Fibroblast of lung (primary cell): Measurements from ENCODE around the gene GRHL1. TPM values are rescaled to one million over a fixed set of nuclear protein-coding genes. Genes with fewer than 3 reads are reported as not detected.
A peak's percentile ranks its signal among the peaks of the same experiment; 100 is the strongest.

Experiments
- DNase-seq, 2 donors: peaks; one replicate each; pipeline versions ENCODE4 v3.0.0 to v3.0.0-alpha.2; 2010; ENCODE audit warnings: low read depth in 2 of 2
- H2AFZ ChIP-seq: 2 replicates; pipeline ENCODE4 v1.5.1; 2012; ENCODE audit warnings: low read length, control low read depth, inconsistent platforms
- H3K27ac ChIP-seq: 2 replicates; pipeline ENCODE4 v1.5.1; 2011; ENCODE audit warnings: low read length, control low read depth; ENCODE audit not compliant: insufficient read depth
- H3K27me3 ChIP-seq: 2 replicates; pipeline ENCODE4 v1.5.1; 2011; ENCODE audit warnings: mild to moderate bottlenecking, low read length; ENCODE audit not compliant: control insufficient read depth, insufficient read depth
- H3K36me3 ChIP-seq: 2 replicates; pipeline ENCODE4 v1.5.1; 2011; ENCODE audit warnings: low read length; ENCODE audit not compliant: control insufficient read depth, insufficient read depth
- H3K4me1 ChIP-seq: 2 replicates; pipeline ENCODE4 v1.5.1; 2011; ENCODE audit warnings: low read length; ENCODE audit not compliant: control insufficient read depth, insufficient read depth; ENCODE audit errors: extremely low read depth
- H3K4me2 ChIP-seq: 2 replicates; pipeline ENCODE4 v1.5.1; 2011; ENCODE audit warnings: low read length, control low read depth; ENCODE audit not compliant: insufficient read depth; ENCODE audit errors: extremely low read depth
- H3K4me3 ChIP-seq, 4 experiments: fragments of 200-600 bp in 1 of 4; sonication (generic) in 1 of 4; replicated peaks in 1 of 4; 2 replicates each; pipeline ENCODE4 v1.5.1; 2011 to 2016; ENCODE audit warnings: low read length in 4 of 4, low read depth in 3 of 4, mild to moderate bottlenecking in 3 of 4, control low read depth in 2 of 4, inconsistent platforms in 1 of 4, mixed read lengths in 1 of 4; ENCODE audit not compliant: insufficient read depth in 1 of 4; ENCODE audit errors: control extremely low read depth in 1 of 4
- H3K79me2 ChIP-seq: 2 replicates; pipeline ENCODE4 v1.5.1; 2012; ENCODE audit warnings: mild to moderate bottlenecking, low read length, inconsistent platforms; ENCODE audit not compliant: control insufficient read depth, insufficient read depth
- H3K9ac ChIP-seq: 2 replicates; pipeline ENCODE4 v1.5.1; 2011; ENCODE audit warnings: mild to moderate bottlenecking, low read length, control low read depth; ENCODE audit not compliant: insufficient read depth
- H3K9me3 ChIP-seq: 2 replicates; pipeline ENCODE4 v1.5.1; 2012; ENCODE audit warnings: low read depth, low read length; ENCODE audit not compliant: control insufficient read depth, insufficient read depth
- H4K20me1 ChIP-seq: 2 replicates; pipeline ENCODE4 v1.5.1; 2011; ENCODE audit warnings: low read length; ENCODE audit not compliant: control insufficient read depth, insufficient read depth; ENCODE audit errors: extremely low read depth
- CTCF ChIP-seq, 2 donors: IDR thresholded peaks in 1 of 2; conservative IDR thresholded peaks in 1 of 2; 1 replicate in 1 of 2; 2 replicates in 1 of 2; pipeline ENCODE4 v1.5.1; 2011 to 2012; ENCODE audit warnings: low read length in 2 of 2, control low read depth in 1 of 2, inconsistent platforms in 1 of 2, low read depth in 1 of 2, mild to moderate bottlenecking in 1 of 2
- EZH2 ChIP-seq: IDR thresholded peaks from 2 replicates; pipeline ENCODE4 v1.5.1; 2012; ENCODE audit warnings: low read length, control low read depth, mild to moderate bottlenecking; ENCODE audit errors: missing control alignments
- polyA plus RNA-seq, 2 donors: library from polyadenylated mRNA; depleted of rRNA in 1 of 2; stranded (reverse) in 1 of 2; unstranded in 1 of 2; fragments of >200 nt; gene quantifications; 2 replicates each; pipeline ENCODE4 v1.2.1, GENCODE V29; 2011 to 2012; ENCODE audit warnings: missing spikeins in 1 of 2
- total RNA-seq: library from RNA; depleted of rRNA; stranded (reverse); fragments of >200 nt; gene quantifications from 2 replicates; pipeline ENCODE4 v1.2.1, GENCODE V29; 2014

The GRHL1 gene
- total and polyA plus RNA-seq, 2 donors (not counting 1 experiment from before 2014, with no cell fraction given): 0.65 to 0.99 TPM

GRCh38 chr2:10043256-10043905 lies 91.9 kb downstream of the GRHL1 start, which contains the start of gene KLF11:
KLF11 (plus strand) TSS chr2:10043550; CDS start chr2:10043717, 167 bp downstream.
- H3K4me1 ChIP-seq: peaks cover 3% of the 10 kb centered on the region

GRCh38 chr2:10043906-10044601 lies 92.6 kb downstream of the GRHL1 start:
- Histone ChIP-seq H3K4me3 (peak overlapping the region; percentile 7 to 64 (median 54)), H3K9me3 (no peaks in the 10 kb centered on the region), H3K9ac (peak overlapping the region; percentile 85), H3K36me3 (peaks cover 5% of the 10 kb centered on the region), H4K20me1 (no peaks in the 10 kb centered on the region), H3K4me2 (peak overlapping the region; percentile 72), H3K79me2 (no peaks in the 10 kb centered on the region), H3K4me1 (peaks cover 3% of the 10 kb centered on the region), H3K27ac (no peak overlapping the region), H3K27me3 (no peaks in the 10 kb centered on the region), H2AFZ (no peak overlapping the region)
- peak; percentile 87 to 95 for DNase-seq
- TF ChIP-seq EZH2: no peak
- TF ChIP-seq CTCF (conservative IDR thresholded peaks at IDR 0.05 in 1 of 2, IDR thresholded peaks at IDR 0.05 in 1 of 2; ENCODE audit: low read depth in 1 of 2, low read length in 2 of 2): no peak

More at GRCh38 chr2:10043256-10043905, 91.9 kb downstream of the GRHL1 start, which contains the start of gene KLF11:
- no peaks in the 10 kb centered on the region for H3K79me2 ChIP-seq
- H3K36me3 ChIP-seq: peaks cover 5% of the 10 kb centered on the region
- H3K9ac ChIP-seq: peak within 1 kb of the TSS; percentile 85
- no peaks in the 10 kb centered on the region for H3K27me3 ChIP-seq
- H3K27ac ChIP-seq: peak within 1 kb of the TSS; percentile 43
- no peak for TF ChIP-seq CTCF (conservative IDR thresholded peaks at IDR 0.05 in 1 of 2, IDR thresholded peaks at IDR 0.05 in 1 of 2; ENCODE audit: low read depth in 1 of 2, low read length in 2 of 2)
- no peak for TF ChIP-seq EZH2
- H3K9me3 ChIP-seq: no peaks in the 10 kb centered on the region
- H3K4me3 ChIP-seq: peak within 1 kb of the TSS; percentile 7 to 66 (median 58)
- peak within 1 kb of the TSS; percentile 72 for H3K4me2 ChIP-seq
- H2AFZ ChIP-seq: peak within 1 kb of the TSS; percentile 41
- H4K20me1 ChIP-seq: no peaks in the 10 kb centered on the region
- DNase-seq: peak; percentile 81 to 92

GRCh38 chr2:10045561-10046355 lies 94.3 kb downstream of the GRHL1 start:
- no peak for DNase-seq
- Histone ChIP-seq H2AFZ (no peak overlapping the region), H4K20me1 (no peaks in the 10 kb centered on the region), H3K4me2 (no peak overlapping the region), H3K36me3 (peaks cover 5% of the 10 kb centered on the region), H3K4me1 (peaks cover 3% of the 10 kb centered on the region), H3K9ac (no peak overlapping the region), H3K27ac (no peak overlapping the region), H3K4me3 (no peak overlapping the region), H3K27me3 (no peaks in the 10 kb centered on the region), H3K79me2 (no peaks in the 10 kb centered on the region), H3K9me3 (no peaks in the 10 kb centered on the region)
- TF ChIP-seq CTCF (conservative IDR thresholded peaks at IDR 0.05 in 1 of 2, IDR thresholded peaks at IDR 0.05 in 1 of 2; ENCODE audit: low read depth in 1 of 2, low read length in 2 of 2): no peak
- TF ChIP-seq EZH2: no peak
